Daoy (cell line): ENCODE results near the gene PJVK. TPM values are rescaled to one million over a fixed set of nuclear protein-coding genes. Genes with fewer than 3 reads are reported as not detected.
A peak's percentile ranks its signal among the peaks of the same experiment; 100 is the strongest.

Source experiments
- DNase-seq: peaks from one replicate; pipeline ENCODE4 v3.0.0-alpha.2; 2015; ENCODE audit warnings: low read depth
- total RNA-seq: library from RNA; depleted of rRNA; stranded (reverse); fragments of >200 nt; shearing (Covaris generic); gene quantifications from 2 replicates; pipeline ENCODE4 v1.2.3, GENCODE V29; 2014; rRNA removed

Gene PJVK
- total RNA-seq, 1 experiment from 2014 or later, result not detected

- peak; percentile 97 for DNase-seq
Measured at GRCh38 chr2:178480227-178481181, 29.3 kb downstream of the PJVK start, which contains the start of gene PLEKHA3. Gene PLEKHA3 (plus strand): TSS chr2:178480457. CDS start chr2:178480870, 413 bp downstream.

- DNase-seq, result peak; percentile 7
Measured at GRCh38 chr2:178482437-178482836, 31.3 kb downstream of the PJVK start.

DNA sequence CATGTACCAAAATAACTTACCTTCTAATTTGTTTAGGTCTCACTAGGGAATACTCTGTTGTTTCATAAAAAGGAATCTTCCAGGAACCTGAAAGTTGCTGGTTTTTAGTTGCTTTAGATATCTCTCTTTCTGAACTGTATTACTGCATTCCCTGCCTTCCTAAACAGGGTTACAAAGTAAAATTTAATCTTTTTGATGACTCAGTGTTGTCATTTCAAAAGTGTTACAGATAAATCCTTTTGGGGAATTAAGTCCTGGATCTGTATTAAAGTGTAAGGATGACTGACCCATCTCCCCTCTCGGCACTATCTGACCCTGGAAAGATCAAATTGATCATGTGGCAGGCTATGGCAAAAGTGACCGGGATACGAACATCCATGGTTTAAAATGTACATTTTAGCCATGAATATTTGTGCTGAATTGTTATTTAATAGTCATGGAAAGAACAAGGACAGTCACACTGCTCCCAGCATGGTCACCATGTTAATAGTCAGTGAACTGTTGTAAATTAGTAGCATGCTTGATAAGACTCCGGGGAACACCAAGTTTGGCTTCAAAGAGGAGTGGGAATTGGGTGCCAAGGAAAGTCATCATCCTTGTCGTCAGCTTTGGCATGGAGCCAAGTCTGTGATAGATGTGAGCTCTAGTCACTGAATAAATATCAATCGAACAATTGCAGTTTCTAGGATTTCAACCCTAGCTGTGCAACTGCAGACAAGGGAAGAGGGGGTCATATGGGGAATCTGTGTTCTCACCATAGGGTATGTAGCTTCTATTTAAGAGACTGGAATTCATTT is 33.3 kb downstream of the PJVK start:
- peak; percentile 62 for DNase-seq

- no peak for DNase-seq
Measured at GRCh38 chr2:178485356-178485755, 34.2 kb downstream of the PJVK start.

DNA sequence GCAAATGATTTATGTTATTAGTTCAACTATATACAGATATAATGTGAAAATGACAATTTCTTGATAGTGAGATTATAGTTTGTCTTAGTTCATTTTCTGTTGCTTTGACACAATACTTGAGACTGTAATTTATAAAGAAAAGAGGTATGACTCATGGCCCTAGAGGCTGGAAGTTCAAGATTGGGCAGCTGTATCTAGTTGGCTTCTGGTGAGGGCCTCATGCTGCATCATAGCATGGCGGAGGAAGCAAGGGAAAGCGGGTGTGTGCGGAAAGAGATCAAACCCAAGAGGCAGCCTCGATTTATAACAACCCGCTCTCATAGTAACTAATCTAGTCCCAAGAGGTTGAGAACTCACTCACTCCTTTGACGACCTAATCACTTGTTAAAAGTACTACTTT is 40.4 kb downstream of the PJVK start:
- DNase-seq, result no peak

- DNase-seq, result no peak
Measured at GRCh38 chr2:178496049-178496448, 44.9 kb downstream of the PJVK start.

- DNase-seq, result no peak
Measured at GRCh38 chr2:178498137-178498536, 47.0 kb downstream of the PJVK start.

GRCh38 chr2:178499640-178500039 is 48.5 kb downstream of the PJVK start:
- DNase-seq, result no peak

DNA sequence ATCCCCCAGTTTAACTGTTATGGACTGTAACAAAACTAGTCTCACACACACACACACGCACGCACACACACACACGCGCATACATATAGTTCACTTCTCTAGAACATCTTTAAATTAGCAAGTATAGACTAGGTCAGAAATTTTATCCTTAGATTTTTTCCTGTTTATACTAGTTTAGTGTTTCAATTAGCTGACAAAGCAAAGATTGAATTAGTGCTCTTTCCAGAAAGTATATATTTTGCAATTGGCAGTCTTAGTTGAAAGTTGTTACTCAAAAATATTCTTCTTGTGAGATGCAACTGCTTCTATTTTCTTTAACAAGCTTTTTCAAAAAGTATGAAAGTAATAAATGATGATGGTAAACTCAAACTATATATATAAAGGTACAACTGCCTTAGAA is 51.6 kb downstream of the PJVK start:
- no peak for DNase-seq

DNA sequence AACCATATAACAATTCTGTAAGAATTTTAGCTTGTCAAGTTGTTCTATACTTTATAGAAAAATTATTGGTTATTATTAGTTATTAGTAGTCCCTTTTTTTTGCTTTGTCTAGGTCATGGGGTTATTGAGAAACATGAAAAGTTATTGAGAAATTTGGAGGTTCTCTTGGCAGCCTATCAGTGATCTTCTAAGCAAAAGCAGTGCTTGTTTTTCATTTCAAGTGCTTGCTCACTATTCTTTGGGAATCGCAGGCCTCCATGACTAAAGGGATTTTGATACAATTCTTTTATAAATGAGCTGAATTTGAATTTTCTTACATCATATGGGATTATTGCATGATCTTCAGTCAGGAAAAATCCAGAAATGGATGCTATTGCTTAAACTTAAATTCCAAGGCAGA is 54.9 kb downstream of the PJVK start:
- DNase-seq, result no peak

DNA sequence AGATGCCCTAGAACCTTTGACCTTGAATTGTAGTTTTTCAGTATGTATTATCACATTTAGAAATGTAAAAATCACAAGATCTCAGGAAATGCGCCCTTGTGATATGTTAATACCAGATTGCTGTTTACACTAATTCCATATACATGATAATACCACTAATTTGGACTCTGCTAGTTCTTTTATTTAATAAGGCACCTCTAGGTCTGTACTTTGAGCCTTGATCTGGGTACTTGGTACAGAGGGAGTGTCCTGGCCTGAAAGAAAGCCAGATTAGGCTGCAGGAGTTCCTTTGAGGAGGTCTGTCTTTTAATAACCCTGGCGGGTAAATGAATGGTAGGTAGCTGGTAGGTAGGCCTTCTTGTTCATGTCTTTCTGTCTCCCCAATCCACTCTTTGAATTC is 55.3 kb downstream of the PJVK start:
- DNase-seq, result no peak

GRCh38 chr2:178506949-178507348 is 55.8 kb downstream of the PJVK start:
- no peak for DNase-seq

DNA sequence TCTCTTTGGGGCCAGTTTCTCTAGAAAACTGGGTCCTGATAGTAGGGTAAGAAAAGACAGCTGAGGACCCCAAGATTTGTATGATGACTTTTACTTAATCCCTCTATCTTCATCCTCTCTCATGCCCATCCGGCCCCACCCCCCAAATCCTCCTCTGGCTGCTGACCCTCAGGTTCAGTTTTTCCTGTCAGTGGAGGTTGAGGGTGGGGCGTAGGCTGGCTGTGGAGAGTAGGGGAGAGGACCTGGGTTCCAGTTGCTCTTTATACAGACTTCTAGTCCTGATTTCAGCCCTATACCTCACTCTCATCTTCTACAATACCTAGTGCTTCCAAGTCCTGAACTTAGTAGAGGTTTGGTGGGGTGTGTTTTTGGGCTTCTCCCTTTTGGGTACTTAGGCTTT is 57.5 kb downstream of the PJVK start:
- DNase-seq, result no peak

DNA sequence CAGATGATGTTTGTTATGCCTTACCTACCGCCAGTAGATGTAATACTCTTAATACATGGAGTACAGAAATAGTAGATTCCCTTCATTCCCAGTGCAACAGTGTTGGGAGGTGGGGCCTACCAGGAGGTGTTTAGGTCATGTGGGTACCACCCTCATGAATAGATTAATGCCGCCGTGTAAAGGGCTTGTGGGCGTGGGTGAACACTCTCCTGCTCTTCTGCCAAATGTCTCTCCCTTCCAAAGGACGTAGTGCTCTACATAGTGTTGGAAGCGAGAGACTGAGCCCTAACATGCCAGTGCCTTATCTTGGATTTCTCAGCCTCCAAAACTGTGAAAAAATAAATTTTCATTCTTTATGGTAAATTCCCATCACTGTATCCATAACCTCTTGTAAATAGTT is 59.2 kb downstream of the PJVK start:
- no peak for DNase-seq

Other genes starting within 250 kb of the PJVK start
- 27.7 and 32.8 TPM in 2 replicates for gene PRKRA, start 203 bp upstream of the PJVK start, total RNA-seq
- 29.0 and 43.0 TPM in 2 replicates for gene FKBP7, start 27.2 kb downstream of the PJVK start, total RNA-seq
- gene PLEKHA3, start 29.1 kb downstream of the PJVK start, total RNA-seq, result 7.9 and 11.7 TPM in 2 replicates